GM10248 (cell line): ENCODE results near the gene OVCA2.

Experiments used
- CTCF ChIA-PET: fragments of 300-600 bp; sonication (Branson Sonifier 250); formaldehyde crosslinking; extraction: SDS; loops from one replicate; lab custom pipeline; 2021; ENCODE audit warnings: antibody characterized with exemption; lab: Yijun Ruan, JAX
- POLR2A ChIA-PET: fragments of 350-650 bp; sonication (Branson Sonifier 250); formaldehyde crosslinking; extraction: SDS; loops from one replicate; lab custom pipeline; 2020; ENCODE audit warnings: antibody characterized with exemption; lab: Yijun Ruan, JAX
- DNase-seq: peaks from one replicate; pipeline ENCODE4 v3.0.0; 2012; ENCODE audit errors: extremely low spot score
- TF ChIP-seq, protein P1 (sequence below): IDR thresholded peaks from 2 replicates; pipeline ENCODE4 v1.5.1; 2012; ENCODE audit warnings: mild to moderate bottlenecking, low read depth; ENCODE audit errors: extremely low read depth, missing control alignments, control extremely low read depth

OVCA2 gene

DNA sequence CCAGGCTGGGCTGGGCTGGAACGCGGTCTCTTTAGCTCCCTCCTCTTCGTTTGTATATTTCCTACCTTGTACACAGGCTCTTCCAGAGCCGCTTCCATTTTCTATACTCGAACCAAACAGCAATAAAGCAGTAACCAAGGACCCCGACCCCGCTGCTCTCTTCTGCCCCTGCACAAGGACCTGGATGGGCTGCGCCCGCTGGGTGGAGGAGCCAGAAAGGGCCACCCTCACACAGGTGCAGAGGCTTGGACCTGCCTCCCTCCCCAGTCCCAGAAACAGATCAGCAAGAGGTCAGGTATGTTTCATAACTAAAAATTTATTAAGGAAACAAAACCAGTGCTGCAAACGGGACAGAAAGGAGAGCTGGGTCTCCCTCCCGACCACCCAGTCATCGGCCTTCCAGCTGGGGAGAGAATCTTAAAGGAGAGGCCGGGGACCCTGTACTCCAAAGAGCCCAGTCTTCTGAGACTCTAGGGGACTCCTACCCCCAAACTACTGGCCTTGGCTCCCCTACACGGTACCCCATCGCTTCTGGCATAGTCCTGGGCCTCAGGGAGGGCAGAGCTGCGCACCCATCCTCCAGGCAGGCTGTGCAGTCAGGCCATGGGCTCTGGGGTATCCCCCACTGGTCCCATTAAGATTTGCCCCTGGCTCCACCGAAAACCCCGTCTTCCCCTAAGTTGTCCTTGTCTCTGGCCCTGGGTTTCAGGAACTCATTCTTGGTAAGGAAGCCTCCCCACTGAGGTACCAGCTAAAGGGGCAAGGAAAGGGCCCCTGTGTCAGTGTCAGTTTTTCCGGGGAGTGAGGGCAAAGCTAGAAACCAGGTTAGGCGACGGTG, 17.9 kb downstream of the OVCA2 start:
- ChIA-PET CTCF (interaction anchor here (0.9 to 8.9 kb wide), 20 partner anchors 9 to 294 kb away, joined by 3 to 205 read pairs (median 10); partner anchors contain the start of genes SMG6 and SRR), POLR2A (no interaction called here)
- TF ChIP-seq, protein P1, sequence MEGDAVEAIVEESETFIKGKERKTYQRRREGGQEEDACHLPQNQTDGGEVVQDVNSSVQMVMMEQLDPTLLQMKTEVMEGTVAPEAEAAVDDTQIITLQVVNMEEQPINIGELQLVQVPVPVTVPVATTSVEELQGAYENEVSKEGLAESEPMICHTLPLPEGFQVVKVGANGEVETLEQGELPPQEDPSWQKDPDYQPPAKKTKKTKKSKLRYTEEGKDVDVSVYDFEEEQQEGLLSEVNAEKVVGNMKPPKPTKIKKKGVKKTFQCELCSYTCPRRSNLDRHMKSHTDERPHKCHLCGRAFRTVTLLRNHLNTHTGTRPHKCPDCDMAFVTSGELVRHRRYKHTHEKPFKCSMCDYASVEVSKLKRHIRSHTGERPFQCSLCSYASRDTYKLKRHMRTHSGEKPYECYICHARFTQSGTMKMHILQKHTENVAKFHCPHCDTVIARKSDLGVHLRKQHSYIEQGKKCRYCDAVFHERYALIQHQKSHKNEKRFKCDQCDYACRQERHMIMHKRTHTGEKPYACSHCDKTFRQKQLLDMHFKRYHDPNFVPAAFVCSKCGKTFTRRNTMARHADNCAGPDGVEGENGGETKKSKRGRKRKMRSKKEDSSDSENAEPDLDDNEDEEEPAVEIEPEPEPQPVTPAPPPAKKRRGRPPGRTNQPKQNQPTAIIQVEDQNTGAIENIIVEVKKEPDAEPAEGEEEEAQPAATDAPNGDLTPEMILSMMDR, result no peak
- DNase-seq, result no peak

DNA sequence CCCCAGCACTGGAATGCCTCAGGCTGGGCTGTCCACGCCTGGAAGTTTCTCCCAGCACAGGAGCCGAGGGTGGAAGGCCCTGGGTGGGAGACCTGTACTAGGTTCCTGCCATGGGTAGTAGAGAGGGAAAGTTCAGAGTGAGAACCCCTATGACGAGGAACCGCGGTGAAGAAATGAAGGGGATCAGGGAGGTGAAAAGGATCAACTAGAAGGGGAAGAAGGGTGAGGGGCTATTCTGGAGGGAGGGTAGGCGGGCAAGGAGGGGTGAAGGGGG, 18.5 kb downstream of the OVCA2 start:
- POLR2A ChIA-PET, result no interaction called here
- DNase-seq, result no peak
- CTCF ChIA-PET, result interaction anchor here (0.9 to 8.9 kb wide), 11 partner anchors 17 to 293 kb away, joined by 3 to 205 read pairs (median 11); partner anchors contain the start of genes SMG6 and SRR
- TF ChIP-seq, protein P1, result no peak

DNA sequence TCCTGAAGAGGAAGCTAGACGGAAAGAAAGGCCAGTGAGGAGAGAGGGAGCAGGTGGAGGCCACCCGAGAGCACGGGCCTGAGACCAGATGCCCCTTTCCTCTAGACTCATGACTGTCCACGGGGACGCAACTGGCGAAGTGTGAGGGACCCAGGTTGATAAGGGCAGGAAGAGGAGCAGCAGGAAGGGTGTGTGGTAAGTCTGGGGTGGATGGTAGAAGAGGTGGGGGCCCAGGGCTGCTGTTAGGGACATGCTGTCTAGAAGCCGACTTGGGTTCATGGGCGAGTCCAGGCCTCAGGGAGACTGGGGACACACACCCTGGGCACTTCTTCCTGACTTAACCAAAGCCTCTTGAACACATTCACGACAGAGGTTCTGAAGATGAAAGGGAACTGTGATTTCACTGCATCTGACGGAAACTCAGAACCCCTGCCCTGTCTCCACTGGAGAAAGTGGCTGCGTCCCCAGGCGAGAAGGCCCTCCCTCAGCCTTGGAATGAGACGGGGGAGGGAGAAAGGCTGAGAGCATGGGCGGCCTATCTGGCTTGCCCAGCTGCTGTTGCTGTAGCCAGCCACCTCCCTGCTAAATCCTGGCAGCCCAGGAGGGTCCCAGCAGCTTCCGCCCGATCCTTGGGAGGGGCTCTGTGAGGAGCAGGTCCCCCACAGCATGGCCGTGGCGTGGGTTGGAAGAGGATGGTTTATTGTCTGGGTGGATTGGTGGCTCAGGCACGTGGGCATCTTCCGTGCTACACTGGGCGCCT, 19.0 kb downstream of the OVCA2 start:
- TF ChIP-seq, protein P1, result no peak
- ChIA-PET CTCF (interaction anchor here (1.3 to 8.9 kb wide), 5 partner anchors 17 to 190 kb away, joined by 3 to 205 read pairs (median 88); no protein-coding TSS in a partner anchor), POLR2A (no interaction called here)
- no peak for DNase-seq

DNA sequence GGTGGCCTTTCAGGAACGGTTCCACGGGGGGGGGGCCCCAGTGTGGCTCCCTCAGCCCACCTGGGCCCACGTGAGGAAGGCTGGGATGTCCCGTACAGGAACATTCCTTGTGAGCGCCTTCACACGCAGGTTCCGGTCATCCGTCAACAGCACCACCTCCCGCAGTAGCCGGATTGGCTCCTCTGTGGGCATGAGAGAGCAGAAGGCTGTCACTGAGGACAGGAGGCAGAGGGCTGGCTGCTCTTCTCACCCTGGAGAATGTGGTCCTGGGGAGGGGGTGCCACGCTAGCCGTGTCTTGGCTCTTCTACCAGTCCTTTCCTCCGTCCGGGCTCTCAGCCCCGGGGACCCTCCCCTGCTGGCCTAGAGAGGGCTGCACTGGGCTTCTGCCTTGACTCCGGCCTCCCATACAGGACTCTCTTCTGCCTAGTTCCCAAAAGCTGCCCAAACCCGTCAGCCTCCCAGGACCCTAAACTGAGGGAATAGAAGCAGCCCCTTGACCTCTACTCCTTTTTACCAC, 19.7 kb downstream of the OVCA2 start:
- DNase-seq, result no peak
- ChIA-PET POLR2A (no interaction called here), CTCF (interaction anchor here (8.9 kb wide), 1 partner anchor 24 kb away, joined by 188 read pairs; no protein-coding TSS in a partner anchor)
- TF ChIP-seq, protein P1, result no peak

DNA sequence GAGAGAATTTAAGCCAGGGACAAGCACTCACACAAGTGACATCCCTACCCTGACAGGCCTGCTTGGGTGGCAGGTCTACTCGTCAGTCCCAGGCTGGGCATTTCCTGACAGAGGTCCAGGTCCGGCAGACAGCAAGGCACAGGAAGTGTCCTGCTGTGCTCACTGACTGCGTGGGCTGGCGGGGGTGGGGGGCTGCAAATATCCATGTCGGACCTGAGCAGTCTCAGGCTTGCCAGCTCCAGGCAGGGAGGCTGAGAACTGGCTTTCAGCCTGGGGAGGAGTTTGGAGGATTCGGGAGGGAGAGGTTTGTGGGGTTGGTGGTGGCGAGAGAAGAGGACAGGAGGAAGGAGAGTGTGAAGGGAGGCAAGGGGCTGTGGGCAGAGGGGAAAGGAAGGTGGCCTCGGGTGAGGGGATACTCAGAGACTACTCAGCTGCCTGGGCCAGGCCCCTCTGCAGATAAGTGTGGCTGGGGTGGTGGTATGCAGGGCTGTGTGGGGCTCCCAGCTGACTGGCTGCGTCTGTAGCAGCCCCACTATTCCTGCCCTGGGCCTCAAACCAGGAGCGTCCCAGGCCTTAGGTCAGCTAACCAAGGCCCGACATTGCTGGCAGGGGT, 20.9 kb downstream of the OVCA2 start:
- TF ChIP-seq, protein P1, result no peak
- CTCF ChIA-PET, result interaction anchor here (0.7 to 10.3 kb wide), 6 partner anchors 8 to 220 kb away, joined by 3 to 107 read pairs (median 8); no protein-coding TSS in a partner anchor
- POLR2A ChIA-PET, result no interaction called here
- no peak for DNase-seq
